A673 (cell line): ENCODE measurements around the gene PLCG1. TPM values are rescaled to one million over a fixed set of nuclear protein-coding genes. Genes with fewer than 3 reads are reported as not detected.

Experiments used
- BruUV-seq: library from RNA; stranded (reverse); fragments of 400-500 nt; replicated peaks from 2 replicates; lab custom pipeline; 2021; lab: Mats Ljungman, UMichigan
- CTCF ChIA-PET: fragments of 300-600 bp; sonication (Branson Sonifier 250); formaldehyde crosslinking; loops from one replicate; lab custom pipeline; 2022; ENCODE audit warnings: antibody characterized with exemption; lab: Charles Lee
- POLR2A ChIA-PET: fragments of 300-600 bp; sonication (Branson Sonifier 250); formaldehyde crosslinking; loops from one replicate; lab custom pipeline; 2022; ENCODE audit warnings: antibody characterized with exemption; ENCODE audit not compliant: low non-redundant PET; lab: Charles Lee
- DNase-seq: peaks from one replicate; pipeline ENCODE4 v3.0.0-alpha.2; 2015; ENCODE audit warnings: low spot score
- H3K27ac ChIP-seq: fragments of 200-600 bp; sonication (generic); 2 replicates; pipeline ENCODE4 v1.5.1; 2016; ENCODE audit warnings: mixed run types, low read depth, mild to moderate bottlenecking, mixed read lengths, antibody characterized with exemption, low read length; ENCODE audit not compliant: poor library complexity, severe bottlenecking
- H3K27me3 ChIP-seq: fragments of 200-600 bp; sonication (generic); replicated peaks from 2 replicates; pipeline ENCODE4 v1.6.1; 2017; ENCODE audit warnings: mixed run types, low read depth, mild to moderate bottlenecking, mixed read lengths, antibody characterized with exemption, low read length; ENCODE audit not compliant: insufficient read depth, poor library complexity
- H3K36me3 ChIP-seq: fragments of 200-600 bp; sonication (generic); 2 replicates; pipeline ENCODE4 v1.6.1; 2016; ENCODE audit warnings: mixed run types, mild to moderate bottlenecking, mixed read lengths, antibody characterized with exemption, low read length; ENCODE audit not compliant: insufficient read depth, poor library complexity, severe bottlenecking
- H3K4me1 ChIP-seq: fragments of 200-600 bp; sonication (generic); 2 replicates; pipeline ENCODE4 v1.6.1; 2017; ENCODE audit warnings: mixed run types, mild to moderate bottlenecking, mixed read lengths, antibody characterized with exemption, low read length; ENCODE audit not compliant: insufficient read depth, poor library complexity, severe bottlenecking
- H3K4me3 ChIP-seq: fragments of 200-600 bp; sonication (generic); 2 replicates; pipeline ENCODE4 v1.5.1; 2016; ENCODE audit warnings: low read depth, mixed run types, mild to moderate bottlenecking, mixed read lengths, low read length; ENCODE audit not compliant: poor library complexity, severe bottlenecking
- H3K9me3 ChIP-seq: fragments of 200-600 bp; sonication (generic); 2 replicates; pipeline ENCODE4 v1.6.1; 2016; ENCODE audit warnings: mixed run types, low read depth, mild to moderate bottlenecking, mixed read lengths, antibody characterized with exemption, low read length; ENCODE audit not compliant: poor library complexity, severe bottlenecking
- EZH2 ChIP-seq: fragments of 200-600 bp; sonication (generic); IDR thresholded peaks from 2 replicates; pipeline ENCODE4 v1.6.1; 2017; ENCODE audit warnings: borderline replicate concordance, low read depth, mild to moderate bottlenecking, mixed read lengths, antibody characterized with exemption, low read length; ENCODE audit not compliant: poor library complexity, severe bottlenecking
- intact Hi-C: fragments of 100-400 bp; cut with micrococcal nuclease; formaldehyde crosslinking; loops from one replicate; pipeline ENCODE4 v1.10.0; 2022; ENCODE audit not compliant: unreplicated experiment
- total RNA-seq: library from RNA; stranded (reverse); gene quantifications from 2 replicates; pipeline ENCODE4 v1.2.3, GENCODE V29; 2021
- TF ChIP-seq, protein P1 (sequence below): fragments of 300-800, 200-600 bp; sonication (generic); conservative IDR thresholded peaks from 2 replicates; pipeline ENCODE4 v1.5.1; 2017; ENCODE audit warnings: low read depth, mild to moderate bottlenecking, antibody characterized with exemption, low read length, moderate library complexity, mixed read lengths

The PLCG1 gene
- total RNA-seq, 1 experiment from 2014 or later, result 146 TPM

DNA sequence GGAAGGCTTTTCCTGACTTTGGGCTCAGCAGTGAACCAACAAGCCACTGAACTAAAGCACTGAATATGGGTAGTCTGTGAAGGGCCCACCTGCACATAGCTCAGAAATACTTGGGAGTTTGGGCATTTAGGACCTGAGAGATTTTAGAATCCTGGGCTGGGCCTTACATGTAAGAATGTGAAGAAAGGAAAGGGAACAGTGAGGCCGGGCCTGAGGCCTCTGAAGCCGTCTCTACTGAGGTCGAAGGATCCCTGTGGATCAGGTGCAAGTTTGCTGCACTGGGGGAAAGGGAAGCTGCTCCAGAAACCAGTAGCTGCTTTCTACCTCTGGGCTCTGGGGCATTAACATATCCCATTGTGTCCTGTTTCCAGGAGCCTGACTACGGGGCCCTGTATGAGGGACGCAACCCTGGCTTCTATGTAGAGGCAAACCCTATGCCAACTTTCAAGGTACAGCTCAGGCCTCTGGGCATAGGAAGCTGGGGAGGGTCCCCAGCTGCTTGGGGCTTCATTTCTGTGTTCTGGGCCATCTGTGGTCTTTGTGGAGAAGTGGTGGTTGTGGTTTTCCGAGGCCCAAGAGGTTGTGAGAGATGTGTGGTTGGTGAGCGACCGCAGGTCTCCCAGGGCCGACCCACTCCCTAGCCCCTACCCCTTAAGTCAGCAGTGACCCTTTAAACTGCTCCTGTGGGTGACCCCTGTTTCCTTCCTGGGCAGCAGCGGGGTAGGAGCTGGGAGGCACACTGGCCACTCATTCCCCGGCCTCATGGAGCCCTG, 30.3 kb downstream of the PLCG1 start:
- Histone ChIP-seq H3K4me1 (no peaks in the 10 kb centered on the region), H3K27ac (no peak overlapping the region), H3K4me3 (no peak overlapping the region), H3K9me3 (no peaks in the 10 kb centered on the region), H3K36me3 (peaks cover 82% of the 10 kb centered on the region), H3K27me3 (no peaks in the 10 kb centered on the region)
- no TSS peak for BruUV-seq
- DNase-seq, result no peak
- ChIA-PET CTCF (no interaction called here), POLR2A (no interaction called here)
- intact Hi-C loops, result no loop called here
- no peak for TF ChIP-seq EZH2
- TF ChIP-seq, protein P1, sequence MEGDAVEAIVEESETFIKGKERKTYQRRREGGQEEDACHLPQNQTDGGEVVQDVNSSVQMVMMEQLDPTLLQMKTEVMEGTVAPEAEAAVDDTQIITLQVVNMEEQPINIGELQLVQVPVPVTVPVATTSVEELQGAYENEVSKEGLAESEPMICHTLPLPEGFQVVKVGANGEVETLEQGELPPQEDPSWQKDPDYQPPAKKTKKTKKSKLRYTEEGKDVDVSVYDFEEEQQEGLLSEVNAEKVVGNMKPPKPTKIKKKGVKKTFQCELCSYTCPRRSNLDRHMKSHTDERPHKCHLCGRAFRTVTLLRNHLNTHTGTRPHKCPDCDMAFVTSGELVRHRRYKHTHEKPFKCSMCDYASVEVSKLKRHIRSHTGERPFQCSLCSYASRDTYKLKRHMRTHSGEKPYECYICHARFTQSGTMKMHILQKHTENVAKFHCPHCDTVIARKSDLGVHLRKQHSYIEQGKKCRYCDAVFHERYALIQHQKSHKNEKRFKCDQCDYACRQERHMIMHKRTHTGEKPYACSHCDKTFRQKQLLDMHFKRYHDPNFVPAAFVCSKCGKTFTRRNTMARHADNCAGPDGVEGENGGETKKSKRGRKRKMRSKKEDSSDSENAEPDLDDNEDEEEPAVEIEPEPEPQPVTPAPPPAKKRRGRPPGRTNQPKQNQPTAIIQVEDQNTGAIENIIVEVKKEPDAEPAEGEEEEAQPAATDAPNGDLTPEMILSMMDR, result no peak

DNA sequence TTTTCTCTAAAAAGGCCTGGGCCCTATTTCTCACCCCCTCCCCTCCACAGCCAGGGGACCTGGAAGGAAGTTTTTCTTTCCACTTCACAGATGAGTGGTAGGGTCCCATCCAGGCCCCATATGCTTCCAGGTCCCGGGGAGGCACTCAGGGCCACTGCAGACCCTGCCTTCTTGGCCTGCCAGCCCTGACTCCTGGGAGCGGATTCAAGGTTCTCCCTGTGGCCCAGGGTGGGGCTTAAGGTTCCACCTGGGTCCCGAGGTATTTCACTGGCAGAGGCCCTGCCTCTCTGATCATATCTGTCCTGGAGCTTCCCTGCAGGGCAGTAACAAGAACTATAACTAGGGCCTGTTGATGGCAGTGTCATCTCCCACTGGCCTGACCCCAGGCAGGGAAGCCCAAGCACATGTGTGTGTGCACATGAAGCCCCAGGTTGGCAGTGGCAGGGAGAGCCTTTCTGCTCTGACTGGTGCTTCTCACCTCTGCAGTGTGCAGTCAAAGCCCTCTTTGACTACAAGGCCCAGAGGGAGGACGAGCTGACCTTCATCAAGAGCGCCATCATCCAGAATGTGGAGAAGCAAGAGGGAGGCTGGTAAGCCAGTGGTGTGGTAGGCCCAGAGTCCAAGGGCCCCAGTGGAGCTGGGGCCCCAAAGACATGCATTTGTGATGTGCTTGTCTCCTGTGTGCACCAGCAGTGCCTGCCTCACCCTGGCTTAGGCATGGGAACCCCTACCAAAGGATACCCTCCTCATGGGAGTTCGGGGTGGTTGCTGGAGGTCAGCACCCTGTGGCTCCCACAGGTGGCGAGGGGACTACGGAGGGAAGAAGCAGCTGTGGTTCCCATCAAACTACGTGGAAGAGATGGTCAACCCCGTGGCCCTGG, 31.2 kb downstream of the PLCG1 start:
- H3K27ac ChIP-seq, result no peak overlapping the region
- CTCF ChIA-PET, result no interaction called here
- H3K36me3 ChIP-seq, result peaks cover 82% of the 10 kb centered on the region
- DNase-seq, result no peak
- H3K4me3 ChIP-seq, result no peak overlapping the region
- POLR2A ChIA-PET, result no interaction called here
- TF ChIP-seq EZH2, result no peak
- intact Hi-C loops, result no loop called here
- no peaks in the 10 kb centered on the region for H3K9me3 ChIP-seq
- no peaks in the 10 kb centered on the region for H3K4me1 ChIP-seq
- no peaks in the 10 kb centered on the region for H3K27me3 ChIP-seq
- no TSS peak for BruUV-seq

DNA sequence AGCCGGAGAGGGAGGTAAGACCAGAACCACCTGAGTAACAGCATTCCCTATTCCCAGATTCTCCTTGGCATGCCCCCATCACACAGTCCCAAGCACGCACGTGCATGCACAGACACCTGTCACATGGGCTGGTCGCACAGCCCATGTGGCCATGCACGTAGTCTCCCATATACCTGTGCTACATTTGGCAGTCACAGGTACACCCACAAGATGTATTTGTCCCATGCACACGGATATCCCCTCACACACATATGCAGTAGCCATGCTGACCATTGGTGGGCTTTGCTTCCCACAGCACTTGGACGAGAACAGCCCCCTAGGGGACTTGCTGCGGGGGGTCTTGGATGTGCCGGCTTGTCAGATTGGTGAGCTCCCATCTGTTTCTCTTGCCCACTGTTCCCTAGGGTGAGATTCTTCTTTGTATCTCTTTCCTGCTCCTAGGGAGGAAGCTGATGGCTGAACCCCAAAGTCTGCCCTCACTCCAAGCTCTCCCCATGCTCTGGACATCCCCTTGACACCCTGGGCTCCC, 31.9 kb downstream of the PLCG1 start:
- ChIA-PET POLR2A (no interaction called here), CTCF (no interaction called here)
- no peaks in the 10 kb centered on the region for H3K9me3 ChIP-seq
- no peak overlapping the region for H3K4me3 ChIP-seq
- no peaks in the 10 kb centered on the region for H3K27me3 ChIP-seq
- H3K4me1 ChIP-seq, result no peaks in the 10 kb centered on the region
- DNase-seq, result no peak
- H3K36me3 ChIP-seq, result peaks cover 82% of the 10 kb centered on the region
- BruUV-seq, result no TSS peak
- intact Hi-C loops, result no loop called here
- H3K27ac ChIP-seq, result no peak overlapping the region
- TF ChIP-seq, protein P1, result no peak
- TF ChIP-seq EZH2, result no peak
